ENCODE measurements around the gene LAMC1.

DNA sequence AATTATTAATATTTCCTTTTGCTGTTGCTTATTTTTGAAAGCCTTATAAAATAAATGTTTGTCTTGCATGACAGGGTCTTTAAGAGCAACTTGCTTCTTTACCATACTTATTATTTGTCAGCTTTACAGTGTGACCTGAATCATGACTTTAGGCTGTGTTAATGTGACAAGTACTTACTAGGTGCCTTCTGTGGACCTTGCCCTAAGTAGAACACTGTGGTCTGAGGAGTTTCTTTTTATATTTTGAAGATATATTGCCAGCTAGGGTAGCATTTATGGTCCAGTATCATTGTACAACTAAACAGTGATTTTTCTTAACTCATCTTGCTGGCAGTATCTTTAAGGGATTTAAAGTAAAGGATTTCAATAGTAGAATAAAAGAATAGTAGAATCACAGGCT, 117.4 kb downstream of the LAMC1 start:
- TF ChIP-seq, protein P1, sequence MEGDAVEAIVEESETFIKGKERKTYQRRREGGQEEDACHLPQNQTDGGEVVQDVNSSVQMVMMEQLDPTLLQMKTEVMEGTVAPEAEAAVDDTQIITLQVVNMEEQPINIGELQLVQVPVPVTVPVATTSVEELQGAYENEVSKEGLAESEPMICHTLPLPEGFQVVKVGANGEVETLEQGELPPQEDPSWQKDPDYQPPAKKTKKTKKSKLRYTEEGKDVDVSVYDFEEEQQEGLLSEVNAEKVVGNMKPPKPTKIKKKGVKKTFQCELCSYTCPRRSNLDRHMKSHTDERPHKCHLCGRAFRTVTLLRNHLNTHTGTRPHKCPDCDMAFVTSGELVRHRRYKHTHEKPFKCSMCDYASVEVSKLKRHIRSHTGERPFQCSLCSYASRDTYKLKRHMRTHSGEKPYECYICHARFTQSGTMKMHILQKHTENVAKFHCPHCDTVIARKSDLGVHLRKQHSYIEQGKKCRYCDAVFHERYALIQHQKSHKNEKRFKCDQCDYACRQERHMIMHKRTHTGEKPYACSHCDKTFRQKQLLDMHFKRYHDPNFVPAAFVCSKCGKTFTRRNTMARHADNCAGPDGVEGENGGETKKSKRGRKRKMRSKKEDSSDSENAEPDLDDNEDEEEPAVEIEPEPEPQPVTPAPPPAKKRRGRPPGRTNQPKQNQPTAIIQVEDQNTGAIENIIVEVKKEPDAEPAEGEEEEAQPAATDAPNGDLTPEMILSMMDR (optimal IDR thresholded peaks at IDR 0.05 in 1 of 3, IDR thresholded peaks at IDR 0.05 in 1 of 3, conservative IDR thresholded peaks at IDR 0.05 in 1 of 3; ENCODE audit: extremely low read depth in 1 of 3, insufficient read depth in 2 of 3, low read length in 3 of 3) = no peak
- no peak for TF ChIP-seq EZH2 (IDR thresholded peaks at IDR 0.05; ENCODE audit: low read length)

Measured in keratinocyte (primary cell).